Natural killer cell (primary cell): ENCODE measurements around the gene STARD9. TPM values are rescaled to one million over a fixed set of nuclear protein-coding genes. Genes with fewer than 3 reads are reported as not detected.

Experiments
- ATAC-seq, 3 donors: fragments of 150-1000 bp in 2 of 3; fragments of 200-7000 bp in 1 of 3; cut with Tn5 transposase; 1 replicate in 1 of 3; 2 replicates in 2 of 3; pipeline ENCODE4 v1.10.0; 2021; ENCODE audit warnings: mild to moderate bottlenecking in 2 of 3, moderate library complexity in 2 of 3
- DNase-seq, 2 donors: peaks; one replicate each; pipeline versions ENCODE4 v3.0.0 to v3.0.0-alpha.2; 2013 to 2021; ENCODE audit warnings: mixed read lengths in 1 of 2
- H3K27ac ChIP-seq: one replicate; pipeline ENCODE4 v1.5.1; 2013; ENCODE audit warnings: mild to moderate bottlenecking, low read length
- H3K27me3 ChIP-seq: one replicate; pipeline ENCODE4 v1.6.1; 2013; ENCODE audit warnings: low read length; ENCODE audit not compliant: control insufficient read depth, insufficient read depth
- H3K36me3 ChIP-seq: one replicate; pipeline ENCODE4 v1.6.1; 2013; ENCODE audit warnings: low read length; ENCODE audit not compliant: control insufficient read depth, insufficient read depth
- H3K4me1 ChIP-seq: one replicate; pipeline ENCODE4 v1.6.1; 2013; ENCODE audit warnings: low read length; ENCODE audit not compliant: control insufficient read depth, insufficient read depth
- H3K4me3 ChIP-seq: one replicate; pipeline ENCODE4 v1.5.1; 2013; ENCODE audit warnings: low read length
- H3K9me3 ChIP-seq: one replicate; pipeline ENCODE4 v1.6.1; 2013; ENCODE audit warnings: low read length; ENCODE audit not compliant: control insufficient read depth, insufficient read depth
- H3K27ac Mint-ChIP-seq, 2 donors: one replicate each; pipeline ENCODE4 v1.8.0; 2022; ENCODE audit warnings: mild to moderate bottlenecking in 2 of 2, mixed read lengths in 2 of 2, moderate library complexity in 1 of 2
- H3K27me3 Mint-ChIP-seq, 2 donors: one replicate each; pipeline ENCODE4 v1.8.0; 2022; ENCODE audit warnings: low read depth in 2 of 2, mixed read lengths in 2 of 2
- H3K36me3 Mint-ChIP-seq: one replicate; pipeline ENCODE4 v1.8.0; 2022; ENCODE audit warnings: mixed read lengths
- H3K4me1 Mint-ChIP-seq, 2 donors: one replicate each; pipeline ENCODE4 v1.8.0; 2022; ENCODE audit warnings: mixed read lengths in 2 of 2
- H3K4me3 Mint-ChIP-seq: one replicate; pipeline ENCODE4 v1.8.0; 2022; ENCODE audit warnings: mild to moderate bottlenecking, moderate library complexity, mixed read lengths
- H3K9me3 Mint-ChIP-seq, 2 donors: one replicate each; pipeline ENCODE4 v1.8.0; 2022; ENCODE audit warnings: mixed read lengths in 2 of 2
- WGBS: methylation state at CpG from one replicate; pipeline ENCODE4 v1.1.7; 2013; ENCODE audit warnings: missing lambda C conversion rate; ENCODE audit not compliant: insufficient coverage; 5-methylcytosine and 5-hydroxymethylcytosine counted together
- intact Hi-C: fragments of 100-400 bp; cut with micrococcal nuclease; formaldehyde crosslinking; loops from one replicate; pipeline ENCODE4 v1.14.2; 2022
- total RNA-seq, 4 donors: library from RNA; stranded (reverse); fragments of 120-200 nt in 1 of 4; gene quantifications; one replicate each; pipeline versions ENCODE4 v1.2.3 to v1.2.4, GENCODE V29; 2013 to 2022
- TF ChIP-seq, protein P1 (sequence below): fragments of 200-600 bp; IDR thresholded peaks from one replicate; pipeline ENCODE4 v1.8.0; 2022; ENCODE audit warnings: antibody characterized with exemption

Gene STARD9
- total RNA-seq, 3 donors from 2014 or later (not counting 1 experiment from before 2014, with no cell fraction given): 20.0 to 22.5 (median 20.1) TPM

DNA sequence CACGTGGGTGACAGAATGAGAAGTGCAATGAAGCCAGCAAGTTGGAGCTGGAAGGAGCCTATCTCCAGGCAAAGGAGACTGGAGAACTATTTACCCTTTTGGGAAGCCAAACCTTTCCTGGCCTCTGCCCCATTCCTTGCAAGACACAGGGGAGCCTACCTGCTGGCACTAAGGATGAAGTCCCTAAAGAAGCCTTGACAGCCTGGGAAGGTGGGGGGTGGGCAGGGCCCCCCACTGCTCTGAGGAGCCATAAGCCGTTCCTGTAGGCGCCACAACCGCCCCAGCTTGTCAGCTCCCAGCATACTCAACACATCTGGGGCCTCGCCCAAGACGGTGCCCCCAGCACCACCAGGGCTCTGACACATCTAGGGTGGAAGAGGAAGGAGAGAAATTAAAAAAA lies 156.1 kb downstream of the STARD9 start:
- intact Hi-C loops: loop anchor here (10.0 kb wide), 1 partner anchor 193 kb away; the partner anchor contains the start of gene TTBK2
- Mint-ChIP-seq H3K4me1 (peaks cover 0 to 14% of the 10 kb centered on the region in 2 donors), H3K36me3 (peaks cover 6% of the 10 kb centered on the region), H3K9me3 (no peaks in the 10 kb centered on the region), H3K27ac (no peak overlapping the region), H3K4me3 (no peak overlapping the region), H3K27me3 (no peaks in the 10 kb centered on the region)
- Histone ChIP-seq H3K9me3 (no peaks in the 10 kb centered on the region), H3K4me3 (no peak overlapping the region), H3K27me3 (no peaks in the 10 kb centered on the region), H3K36me3 (peaks cover 60% of the 10 kb centered on the region), H3K4me1 (peaks cover 9% of the 10 kb centered on the region), H3K27ac (no peak overlapping the region)
- DNase-seq (no peak), ATAC-seq (no peak)
- TF ChIP-seq, protein P1, sequence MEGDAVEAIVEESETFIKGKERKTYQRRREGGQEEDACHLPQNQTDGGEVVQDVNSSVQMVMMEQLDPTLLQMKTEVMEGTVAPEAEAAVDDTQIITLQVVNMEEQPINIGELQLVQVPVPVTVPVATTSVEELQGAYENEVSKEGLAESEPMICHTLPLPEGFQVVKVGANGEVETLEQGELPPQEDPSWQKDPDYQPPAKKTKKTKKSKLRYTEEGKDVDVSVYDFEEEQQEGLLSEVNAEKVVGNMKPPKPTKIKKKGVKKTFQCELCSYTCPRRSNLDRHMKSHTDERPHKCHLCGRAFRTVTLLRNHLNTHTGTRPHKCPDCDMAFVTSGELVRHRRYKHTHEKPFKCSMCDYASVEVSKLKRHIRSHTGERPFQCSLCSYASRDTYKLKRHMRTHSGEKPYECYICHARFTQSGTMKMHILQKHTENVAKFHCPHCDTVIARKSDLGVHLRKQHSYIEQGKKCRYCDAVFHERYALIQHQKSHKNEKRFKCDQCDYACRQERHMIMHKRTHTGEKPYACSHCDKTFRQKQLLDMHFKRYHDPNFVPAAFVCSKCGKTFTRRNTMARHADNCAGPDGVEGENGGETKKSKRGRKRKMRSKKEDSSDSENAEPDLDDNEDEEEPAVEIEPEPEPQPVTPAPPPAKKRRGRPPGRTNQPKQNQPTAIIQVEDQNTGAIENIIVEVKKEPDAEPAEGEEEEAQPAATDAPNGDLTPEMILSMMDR: no peak
- 97% methylated on average over 6 of the region's 6 CpGs for WGBS

DNA sequence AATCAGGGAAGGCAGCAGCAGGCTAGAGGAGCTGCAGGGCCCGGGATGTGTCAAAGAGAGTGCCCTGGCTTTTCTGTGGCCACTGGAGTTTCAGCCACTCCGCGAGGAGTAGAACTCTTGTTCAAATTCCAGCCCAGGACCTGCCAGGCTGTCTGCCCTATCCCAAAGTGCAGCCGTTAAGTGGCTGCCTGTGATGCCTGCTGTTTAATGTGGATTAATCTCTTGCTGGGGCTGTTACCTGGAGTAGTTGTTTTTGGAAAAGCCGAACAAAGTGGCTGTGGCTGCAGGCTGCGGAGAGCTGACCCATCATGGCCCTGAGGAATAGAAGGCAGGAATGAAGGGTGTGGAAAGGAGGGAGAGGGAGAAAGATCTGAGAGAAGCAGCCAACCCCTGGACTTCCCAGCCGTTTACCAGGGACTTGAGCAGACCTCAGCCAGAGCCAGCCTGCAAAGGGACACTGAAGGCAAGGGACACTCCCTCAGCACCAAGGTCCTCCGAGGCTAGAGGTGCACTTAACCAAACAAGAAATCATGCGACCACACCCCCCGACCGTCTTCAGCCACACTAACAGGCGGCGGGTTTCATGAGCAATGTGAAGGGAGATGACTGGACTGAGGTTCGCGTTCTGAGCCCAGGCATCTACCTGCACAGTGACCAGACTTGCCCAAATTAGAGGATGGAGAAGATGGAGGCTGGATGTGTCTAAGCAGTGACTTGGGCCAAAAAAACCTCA lies 156.9 kb downstream of the STARD9 start:
- no peak for ATAC-seq
- H3K27me3 Mint-ChIP-seq: no peaks in the 10 kb centered on the region
- peaks cover 58% of the 10 kb centered on the region for H3K36me3 ChIP-seq
- H3K9me3 ChIP-seq: no peaks in the 10 kb centered on the region
- intact Hi-C loops: loop anchor here (10.0 kb wide), 1 partner anchor 193 kb away; the partner anchor contains the start of gene TTBK2
- no peak for DNase-seq
- H3K4me1 ChIP-seq: peaks cover 11% of the 10 kb centered on the region
- no peak overlapping the region for H3K27ac Mint-ChIP-seq
- TF ChIP-seq, protein P1: no peak
- H3K4me1 Mint-ChIP-seq: peaks cover 1 to 14% of the 10 kb centered on the region in 2 donors
- WGBS: 96% methylated on average over 15 of the region's 15 CpGs
- no peak overlapping the region for H3K4me3 ChIP-seq
- H3K4me3 Mint-ChIP-seq: no peak overlapping the region
- H3K27ac ChIP-seq: no peak overlapping the region
- H3K36me3 Mint-ChIP-seq: peaks cover under 1% of the 10 kb centered on the region
- H3K27me3 ChIP-seq: no peaks in the 10 kb centered on the region
- H3K9me3 Mint-ChIP-seq: no peaks in the 10 kb centered on the region

DNA sequence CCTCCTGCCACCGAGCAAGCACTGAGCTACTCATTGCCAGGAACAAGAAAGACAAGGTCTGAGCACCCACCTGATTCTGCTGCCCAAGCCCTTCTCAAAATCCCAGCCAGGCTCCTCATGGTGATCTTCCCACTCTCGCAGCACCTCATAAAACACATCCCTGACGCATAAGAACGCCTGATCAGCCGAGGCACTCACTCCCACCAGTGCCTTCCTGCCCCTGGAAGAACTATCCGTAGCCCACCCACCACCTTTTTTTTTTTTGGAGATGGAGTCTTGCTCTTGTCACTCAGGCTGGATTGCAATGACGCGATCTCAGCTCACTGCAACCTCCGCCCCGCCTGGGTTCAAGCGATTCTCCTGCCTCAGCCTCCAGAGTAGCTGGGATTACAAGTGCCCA lies 157.6 kb downstream of the STARD9 start:
- Histone ChIP-seq H3K9me3 (no peaks in the 10 kb centered on the region), H3K4me1 (peaks cover 15% of the 10 kb centered on the region), H3K27me3 (no peaks in the 10 kb centered on the region), H3K4me3 (no peak overlapping the region), H3K27ac (no peak overlapping the region), H3K36me3 (peaks cover 51% of the 10 kb centered on the region)
- H3K36me3 Mint-ChIP-seq: no peaks in the 10 kb centered on the region
- no peak overlapping the region for H3K4me3 Mint-ChIP-seq
- WGBS: 98% methylated on average over 11 of the region's 11 CpGs
- no peaks in the 10 kb centered on the region for H3K27me3 Mint-ChIP-seq
- no peak overlapping the region for H3K27ac Mint-ChIP-seq
- no peaks in the 10 kb centered on the region for H3K9me3 Mint-ChIP-seq
- TF ChIP-seq, protein P1: no peak
- no peak for ATAC-seq
- intact Hi-C loops: loop anchor here (10.0 kb wide), 1 partner anchor 192 kb away; the partner anchor contains the start of gene TTBK2
- peaks cover 6 to 19% of the 10 kb centered on the region in 2 donors for H3K4me1 Mint-ChIP-seq
- DNase-seq: no peak
